OCI-LY3 (cell line): ENCODE measurements around the gene PSMC6.

Source experiments
- EZH2phosphoT487 ChIP-seq: fragments of 200-600 bp; shearing (Covaris generic); IDR thresholded peaks from 2 replicates; pipeline ENCODE4 v1.6.1; 2018; ENCODE audit warnings: antibody characterized with exemption, mixed run types, low read depth
- TF ChIP-seq, protein P1 (sequence below): fragments of 200-600, 300-600 bp; sonication (generic); IDR thresholded peaks from 2 replicates; pipeline ENCODE4 v1.5.1; 2014; ENCODE audit warnings: antibody characterized with exemption, low read length, low read depth

DNA sequence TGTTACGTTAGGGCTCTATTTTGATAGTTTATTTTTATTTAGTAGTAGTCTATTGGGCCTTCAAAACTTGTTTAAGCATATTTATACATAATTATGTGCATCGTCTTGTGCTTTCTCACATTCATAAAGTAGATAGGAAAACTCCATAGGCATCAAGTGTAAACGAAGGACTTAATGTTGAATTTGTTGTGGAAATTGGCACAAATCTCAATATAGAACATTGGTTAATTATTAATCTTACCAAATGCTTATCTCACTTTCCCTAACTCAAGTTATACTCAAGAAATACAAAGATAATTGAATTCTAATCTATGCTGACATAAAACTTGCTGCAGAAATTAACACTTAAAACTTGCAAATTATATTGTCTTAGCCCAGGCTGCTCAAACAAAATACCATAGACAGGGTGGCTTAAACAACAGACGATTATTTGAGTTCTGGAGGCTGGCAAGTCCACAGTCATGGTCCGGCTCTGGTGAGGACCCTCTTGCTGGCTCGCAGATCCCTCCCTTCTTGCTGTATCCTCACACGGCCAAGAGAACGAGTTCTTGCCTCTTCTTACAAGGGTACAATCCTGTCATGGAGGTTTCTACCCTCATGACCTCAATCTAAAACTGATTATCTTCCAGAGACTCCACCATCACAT, 41.8 kb downstream of the PSMC6 start:
- TF ChIP-seq, protein P1, sequence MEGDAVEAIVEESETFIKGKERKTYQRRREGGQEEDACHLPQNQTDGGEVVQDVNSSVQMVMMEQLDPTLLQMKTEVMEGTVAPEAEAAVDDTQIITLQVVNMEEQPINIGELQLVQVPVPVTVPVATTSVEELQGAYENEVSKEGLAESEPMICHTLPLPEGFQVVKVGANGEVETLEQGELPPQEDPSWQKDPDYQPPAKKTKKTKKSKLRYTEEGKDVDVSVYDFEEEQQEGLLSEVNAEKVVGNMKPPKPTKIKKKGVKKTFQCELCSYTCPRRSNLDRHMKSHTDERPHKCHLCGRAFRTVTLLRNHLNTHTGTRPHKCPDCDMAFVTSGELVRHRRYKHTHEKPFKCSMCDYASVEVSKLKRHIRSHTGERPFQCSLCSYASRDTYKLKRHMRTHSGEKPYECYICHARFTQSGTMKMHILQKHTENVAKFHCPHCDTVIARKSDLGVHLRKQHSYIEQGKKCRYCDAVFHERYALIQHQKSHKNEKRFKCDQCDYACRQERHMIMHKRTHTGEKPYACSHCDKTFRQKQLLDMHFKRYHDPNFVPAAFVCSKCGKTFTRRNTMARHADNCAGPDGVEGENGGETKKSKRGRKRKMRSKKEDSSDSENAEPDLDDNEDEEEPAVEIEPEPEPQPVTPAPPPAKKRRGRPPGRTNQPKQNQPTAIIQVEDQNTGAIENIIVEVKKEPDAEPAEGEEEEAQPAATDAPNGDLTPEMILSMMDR = no peak
- no peak for TF ChIP-seq EZH2phosphoT487
